Aorta (tissue), 4 donors: Measurements from ENCODE around the gene HIVEP3. TPM values are rescaled to one million over a fixed set of nuclear protein-coding genes. Genes with fewer than 3 reads are reported as not detected.

Source experiments
- polyA plus RNA-seq, 2 donors: library from polyadenylated mRNA; stranded (reverse); fragments of 200-250 nt; gene quantifications; one replicate each; pipeline ENCODE4 v1.2.3, GENCODE V29; 2013
- total RNA-seq, 2 donors: library from RNA; stranded (reverse); fragmentation: NEBNext Ultra II Directional; extraction: Animal tissue kit (Norgen Biotek cat#: 25700); gene quantifications; one replicate each; pipeline ENCODE4 v1.2.1, GENCODE V29; 2021
- donor health status: healthy with polysubstance abuse.
- donor health status: Bipolar disorder and iron deficiency.
- donor health status: DM: no; HTN: no; CAD: no.
- donor health status: DM: yes; HTN: yes; CAD: no.

Gene HIVEP3
- total and polyA plus RNA-seq, 4 donors, result 1.6 to 6.3 (median 4.0) TPM

Other genes with a start within 250 kb of the HIVEP3 start
- gene GUCA2B, start 234.5 kb upstream of the HIVEP3 start, total RNA-seq, result not detected
- 10 to 100 TPM in 1 of 2 donors, 1 to 10 TPM in 1; 1.2 to 78.5 TPM for gene GUCA2B, start 234.5 kb upstream of the HIVEP3 start, polyA plus RNA-seq
- not detected for gene GUCA2A, start 245.8 kb upstream of the HIVEP3 start, total RNA-seq
- 10 to 100 TPM in 1 of 2 donors, 1 to 10 TPM in 1; 1.0 to 29.8 TPM for gene GUCA2A, start 245.8 kb upstream of the HIVEP3 start, polyA plus RNA-seq